ENCODE measurements around the gene ARSI. TPM values are rescaled to one million over a fixed set of nuclear protein-coding genes. Genes with fewer than 3 reads are reported as not detected.

The ARSI gene
- total and polyA plus RNA-seq, 2 of the 13 experiments (the other 11 are each of a cell fraction or from before 2014, with no cell fraction given) = 4.2 to 33.9 TPM

- TF ChIP-seq ZMYM3 (CRISPR knock-in tag; IDR thresholded peaks at IDR 0.05) = 0 out of 2 replicates have a peak, but pooled peaks have one; percentile 14
- no peak for TF ChIP-seq GRHL1 (CRISPR knock-in tag; conservative IDR thresholded peaks at IDR 0.05)
- no peak for TF ChIP-seq HNF1A (IDR thresholded peaks at IDR 0.05; ENCODE audit: low read depth)
- TF ChIP-seq HNF1A (CRISPR knock-in tag; IDR thresholded peaks at IDR 0.05; ENCODE audit: borderline replicate concordance) = 0 out of 2 replicates have a peak, but pooled peaks have one; percentile 16
- TF ChIP-seq ZFX (CRISPR knock-in tag; IDR thresholded peaks at IDR 0.05; ENCODE audit: low read depth) = peak; percentile 79
- TF ChIP-seq ZMYM2 (CRISPR knock-in tag; IDR thresholded peaks at IDR 0.05) = 0 out of 2 replicates have a peak, but pooled peaks have one; percentile 61
- peak; percentile 72 for TF ChIP-seq ZNF687 (CRISPR knock-in tag; IDR thresholded peaks at IDR 0.05)
- TF ChIP-seq E2F5 (CRISPR knock-in tag; conservative IDR thresholded peaks at IDR 0.05) = peak; percentile 58; the same call in 1 of the 2 replicates
- peak; percentile 40; the same call in 1 of the 2 replicates for TF ChIP-seq NR2C2 (CRISPR knock-in tag; IDR thresholded peaks at IDR 0.05; ENCODE audit: borderline replicate concordance)
- 0 out of 2 replicates have a peak, but pooled peaks have one; percentile 49 for TF ChIP-seq ZNF564 (CRISPR knock-in tag; IDR thresholded peaks at IDR 0.05)
- peak; percentile 41 for TF ChIP-seq HNRNPK (IDR thresholded peaks at IDR 0.05; ENCODE audit: low read depth, low read length, poor library complexity, severe bottlenecking)
- no peak for TF ChIP-seq MBNL3 (CRISPR knock-in tag; conservative IDR thresholded peaks at IDR 0.05)
- TF ChIP-seq NFRKB (IDR thresholded peaks at IDR 0.05) = no peak
- TF ChIP-seq ZNF839 (CRISPR knock-in tag; IDR thresholded peaks at IDR 0.05; ENCODE audit: borderline replicate concordance) = 0 out of 2 replicates have a peak, but pooled peaks have one; percentile 69
- peak; percentile 63 for TF ChIP-seq RAD21 (CRISPR knock-in tag; IDR thresholded peaks at IDR 0.05)
These were observed at the start of gene ARSI (continued) for GRCh38 chr5:150302301-150303069.
